Stimulated activated CD4-positive, alpha-beta T cell treated with anti-CD3 and anti-CD28 coated beads, Interleukin-1b, Interleukin-23, amount 100 ng/mL, for 1 hour (primary cell): ENCODE measurements around the gene COMMD3.
"Not testable (repeated sequence)": the region's sequence is repeated elsewhere in the genome, so short reads cannot be mapped to it uniquely, and the experiment has no call there.

Experiments
- DNase-seq, 2 donors: peaks; one replicate each; pipeline ENCODE4 v3.0.0-alpha.2; 2020; ENCODE audit warnings: low read depth in 2 of 2

The COMMD3 gene

GRCh38 chr10:22338931-22339330, 22.7 kb downstream of the COMMD3 start:
- DNase-seq: no peak

- no peak for DNase-seq
Observed at GRCh38 chr10:22339761-22340328, 23.7 kb downstream of the COMMD3 start.

- DNase-seq: no peak
Observed at GRCh38 chr10:22340329-22341189, 24.4 kb downstream of the COMMD3 start.

- no peak for DNase-seq
Observed at GRCh38 chr10:22341190-22341925, 25.2 kb downstream of the COMMD3 start.

GRCh38 chr10:22341926-22342196, 25.7 kb downstream of the COMMD3 start:
- no peak for DNase-seq

- DNase-seq: no peak
Observed at GRCh38 chr10:22342421-22342820, 26.2 kb downstream of the COMMD3 start.

GRCh38 chr10:22343731-22344130, 27.5 kb downstream of the COMMD3 start:
- no peak for DNase-seq

GRCh38 chr10:22344249-22344648, 28.1 kb downstream of the COMMD3 start:
- no peak for DNase-seq

- no peak for DNase-seq
Observed at GRCh38 chr10:22344781-22345300, 28.7 kb downstream of the COMMD3 start.

- DNase-seq: no peak
Observed at GRCh38 chr10:22345301-22346095, 29.3 kb downstream of the COMMD3 start, which contains the start of gene SPAG6. SPAG6 (plus strand) TSS chr10:22345496; CDS start chr10:22345612, 116 bp downstream.

- no peak for DNase-seq
Observed at GRCh38 chr10:22346096-22346661, 30.0 kb downstream of the COMMD3 start.

GRCh38 chr10:22349755-22350154, 33.6 kb downstream of the COMMD3 start:
- DNase-seq: no peak

GRCh38 chr10:22351131-22351703, 35.0 kb downstream of the COMMD3 start:
- no peak for DNase-seq

GRCh38 chr10:22356324-22356873, 40.2 kb downstream of the COMMD3 start:
- DNase-seq: no peak

- DNase-seq: not testable (repeated sequence)
Observed at GRCh38 chr10:22357770-22358169, 41.6 kb downstream of the COMMD3 start.

GRCh38 chr10:22363305-22363704, 47.1 kb downstream of the COMMD3 start:
- no peak for DNase-seq

GRCh38 chr10:22364407-22365140, 48.4 kb downstream of the COMMD3 start:
- no peak for DNase-seq

GRCh38 chr10:22365233-22365632, 49.0 kb downstream of the COMMD3 start:
- no peak for DNase-seq

GRCh38 chr10:22365644-22366434, 49.7 kb downstream of the COMMD3 start:
- no peak for DNase-seq
